Left forelimb (tissue), 1 donor: Measurements from ENCODE around the gene C16orf54.
A peak's percentile ranks its signal among the peaks of the same experiment; 100 is the strongest.
"Not testable (repeated sequence)": the region's sequence is repeated elsewhere in the genome, so short reads cannot be mapped to it uniquely, and the experiment has no call there.

Experiments
- DNase-seq: peaks from one replicate; pipeline ENCODE4 v3.0.0-alpha.2; 2018; ENCODE audit warnings: low spot score

C16orf54 gene

DNA sequence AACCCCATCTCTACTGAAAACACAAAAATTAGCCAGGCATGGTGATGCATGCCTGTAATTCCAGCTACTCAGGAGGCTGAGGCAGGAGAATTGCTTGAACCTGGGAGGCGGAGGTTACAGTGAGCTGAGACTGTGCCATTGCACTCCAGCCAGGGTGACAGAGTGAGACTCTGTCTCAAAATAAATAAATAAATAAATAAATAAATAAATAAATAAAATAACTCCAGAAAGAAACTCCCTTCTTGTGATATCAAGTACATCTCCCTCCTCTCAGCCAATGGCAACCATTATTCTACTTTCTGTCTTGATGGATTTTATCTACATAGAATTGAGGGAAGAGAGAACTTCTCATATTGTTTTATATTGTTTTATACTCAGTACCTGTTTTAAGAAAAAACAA lies 38.6 kb downstream of the C16orf54 start:
- not testable (repeated sequence) for DNase-seq

DNA sequence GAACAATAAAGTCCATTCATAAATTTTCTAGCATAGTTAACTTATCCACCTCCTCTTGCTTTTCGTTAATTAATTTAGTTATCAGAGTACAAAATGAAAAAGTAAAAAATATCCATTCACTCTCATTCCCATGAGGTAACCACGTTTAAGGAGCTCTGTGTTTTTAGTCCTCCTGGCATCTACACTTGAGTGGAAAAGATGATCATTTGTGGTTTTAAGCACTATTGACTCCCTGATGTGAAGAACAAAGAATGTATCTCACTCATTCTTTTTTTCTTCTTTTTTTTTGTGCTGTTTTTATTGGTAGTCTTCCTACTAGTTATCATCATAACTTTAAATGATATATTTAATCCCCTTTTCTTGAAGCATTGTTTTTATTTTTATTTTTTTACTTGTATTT lies 40.8 kb downstream of the C16orf54 start:
- no peak for DNase-seq

DNA sequence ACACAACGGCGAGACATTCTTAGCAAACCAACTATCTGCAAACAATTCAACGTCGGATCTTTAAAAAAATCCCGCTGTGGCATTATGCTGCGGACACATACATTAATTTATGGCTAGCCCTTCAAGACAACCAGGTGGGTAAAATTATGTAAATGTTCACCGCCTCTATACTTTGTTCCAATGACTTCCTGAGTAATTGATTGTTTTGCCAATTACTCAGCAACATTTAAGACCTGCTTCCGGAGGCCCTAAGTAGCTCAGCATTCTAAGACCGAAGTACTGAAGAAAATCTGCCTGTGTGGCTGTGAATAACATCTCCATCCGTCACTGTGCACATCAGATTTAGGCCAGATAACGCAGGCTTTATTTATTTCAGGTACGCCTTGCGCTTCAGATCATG lies 43.5 kb downstream of the C16orf54 start:
- DNase-seq: no peak

DNA sequence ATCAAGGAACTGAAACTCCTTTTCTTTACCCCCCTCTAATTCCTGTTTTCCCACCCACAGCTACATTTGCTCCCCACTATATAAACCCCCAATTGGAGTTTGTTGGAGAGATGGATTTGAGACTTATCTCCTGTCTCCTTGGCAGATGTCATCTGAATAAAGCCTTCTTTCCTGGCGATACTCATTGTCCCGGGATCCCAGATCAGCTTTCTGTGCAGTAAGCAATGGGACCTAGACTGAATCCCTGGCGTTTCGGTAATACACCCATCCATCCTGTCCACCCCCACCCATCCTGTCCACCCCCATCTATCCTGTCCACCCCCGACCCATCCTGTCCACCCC lies 44.6 kb downstream of the C16orf54 start:
- DNase-seq: no peak

DNA sequence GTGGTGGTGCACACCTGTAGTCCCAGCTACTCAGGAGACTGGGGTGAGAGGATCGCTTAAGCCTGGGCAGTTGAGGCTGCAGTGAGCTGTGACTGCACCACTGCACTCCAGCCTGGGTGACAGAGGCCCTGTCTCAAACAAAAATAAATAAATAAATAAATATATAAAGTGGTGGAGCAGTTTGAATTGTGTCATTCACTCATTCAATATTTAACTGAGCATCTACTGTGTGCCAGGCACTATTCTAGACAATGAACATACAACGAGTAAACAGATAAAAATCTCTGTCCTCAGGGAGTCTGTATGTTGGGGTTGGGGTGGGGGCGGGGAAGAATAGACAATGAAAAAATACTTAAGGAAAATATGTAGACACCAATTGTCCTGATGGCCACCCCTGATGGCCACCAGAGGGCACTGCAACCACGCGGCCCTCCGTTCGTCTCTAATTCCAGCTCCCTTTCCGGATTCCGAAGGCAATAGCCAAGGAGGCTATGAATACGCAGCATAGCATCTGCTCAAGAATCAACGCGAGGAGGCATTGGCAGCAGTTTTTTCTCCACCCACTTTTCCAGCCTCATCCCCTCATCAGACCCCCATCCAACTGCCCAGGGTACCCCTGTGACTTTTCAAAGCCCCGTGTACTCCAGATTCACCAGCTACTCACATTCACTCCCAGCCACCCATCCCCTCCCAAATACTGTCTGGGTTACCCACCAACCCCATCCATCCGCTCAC lies 45.4 kb downstream of the C16orf54 start:
- no peak for DNase-seq

DNA sequence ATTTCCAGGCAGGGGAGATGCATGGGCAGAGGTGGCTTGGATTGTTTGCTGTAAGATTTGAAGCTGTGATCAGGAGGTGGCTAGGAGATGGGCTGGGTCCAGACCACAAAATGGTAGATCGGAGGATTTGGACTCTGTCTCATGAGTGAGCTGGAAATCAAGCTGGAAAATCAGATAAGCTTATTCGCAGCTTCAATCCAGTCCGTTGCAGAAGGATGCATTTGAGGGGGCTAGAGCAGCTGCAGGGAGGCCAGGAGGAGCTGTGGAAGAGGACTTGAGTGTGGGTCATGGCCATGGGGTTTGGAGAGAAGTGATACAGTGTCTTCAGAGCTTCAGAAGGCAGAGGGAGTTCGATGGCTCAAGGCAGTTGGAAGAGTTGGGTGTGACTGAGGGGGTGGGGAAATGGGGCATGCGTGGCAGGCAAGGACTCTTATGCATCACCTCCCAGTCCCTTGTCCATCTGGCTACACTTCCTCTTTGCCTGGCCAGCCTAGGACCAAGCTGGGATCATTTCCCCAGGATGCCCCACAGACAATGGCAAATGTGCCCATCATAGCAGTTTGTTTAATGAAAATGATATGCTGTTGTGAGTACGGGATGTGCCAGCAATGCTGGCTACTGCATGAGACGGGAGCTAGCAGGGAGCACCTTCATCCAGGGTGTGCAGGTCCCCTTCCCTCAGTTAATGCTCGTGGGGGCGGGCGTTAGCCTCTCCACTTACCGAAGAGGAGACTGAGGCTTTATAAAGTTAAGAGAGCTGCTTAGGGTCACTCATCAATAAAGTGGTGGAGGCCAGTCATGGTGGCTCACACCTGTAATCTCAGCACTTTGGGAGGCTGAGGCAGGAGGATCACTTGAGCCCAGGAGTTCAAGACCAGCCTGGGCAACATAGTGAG lies 46.2 kb downstream of the C16orf54 start:
- no peak for DNase-seq

DNA sequence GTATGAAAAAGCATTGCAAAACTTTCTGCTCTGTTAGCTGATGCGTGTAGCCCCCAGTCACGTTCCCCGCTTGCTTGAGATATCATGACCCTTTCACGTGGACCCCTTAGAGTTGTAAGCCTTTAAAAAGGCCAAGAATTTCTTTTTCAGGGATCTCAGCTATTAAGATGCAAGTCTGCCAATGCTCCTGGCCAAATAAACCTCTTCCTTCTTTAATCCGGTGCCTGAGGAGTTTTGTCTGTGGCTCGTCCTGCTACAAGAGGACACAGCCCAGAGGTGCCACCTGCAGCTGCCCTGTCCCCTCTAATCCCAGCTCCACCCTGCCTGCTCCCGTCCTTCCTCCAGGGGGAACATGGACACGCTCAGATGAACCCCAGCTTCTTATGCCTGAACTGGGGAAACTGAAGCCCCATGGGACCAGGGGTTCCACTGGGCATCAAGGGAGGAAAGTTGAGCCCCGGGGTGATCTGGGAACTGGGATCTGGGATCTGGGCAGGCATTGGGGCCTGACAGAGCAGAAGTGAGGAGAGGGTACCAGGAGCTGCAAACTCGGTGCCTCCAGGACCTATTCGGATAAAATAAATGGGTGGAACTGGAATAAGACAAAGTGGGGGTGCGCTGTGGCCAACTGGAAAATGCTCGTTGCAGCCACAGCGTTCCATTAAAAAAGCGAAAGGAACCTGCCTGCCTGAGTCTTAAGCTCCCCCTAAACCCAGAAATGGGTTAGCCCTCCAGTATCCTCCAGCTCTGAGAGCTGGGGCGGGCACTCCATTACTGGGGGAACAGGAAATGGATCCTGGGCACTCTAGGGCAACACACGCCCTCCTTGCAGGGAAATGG lies 47.1 kb downstream of the C16orf54 start:
- DNase-seq: no peak

DNA sequence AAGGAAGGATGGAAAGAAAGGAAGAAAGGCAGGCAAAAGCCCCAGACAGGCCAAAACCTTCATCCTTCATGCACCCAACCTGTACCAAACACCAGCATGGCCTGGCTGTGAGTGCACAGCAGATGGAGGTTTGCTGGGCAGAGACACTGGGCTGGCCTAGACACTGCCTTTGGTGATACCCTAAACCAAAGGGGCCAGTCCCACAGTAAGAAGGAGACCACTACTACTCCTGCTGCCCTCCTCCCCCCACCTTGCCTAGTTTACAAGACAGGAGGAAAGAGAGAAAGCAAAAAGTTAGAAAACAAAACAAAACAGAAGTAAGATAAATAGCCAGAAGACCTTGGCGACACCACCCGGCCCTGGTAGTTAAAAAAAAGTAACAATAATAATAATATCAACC lies 47.7 kb downstream of the C16orf54 start:
- no peak for DNase-seq

DNA sequence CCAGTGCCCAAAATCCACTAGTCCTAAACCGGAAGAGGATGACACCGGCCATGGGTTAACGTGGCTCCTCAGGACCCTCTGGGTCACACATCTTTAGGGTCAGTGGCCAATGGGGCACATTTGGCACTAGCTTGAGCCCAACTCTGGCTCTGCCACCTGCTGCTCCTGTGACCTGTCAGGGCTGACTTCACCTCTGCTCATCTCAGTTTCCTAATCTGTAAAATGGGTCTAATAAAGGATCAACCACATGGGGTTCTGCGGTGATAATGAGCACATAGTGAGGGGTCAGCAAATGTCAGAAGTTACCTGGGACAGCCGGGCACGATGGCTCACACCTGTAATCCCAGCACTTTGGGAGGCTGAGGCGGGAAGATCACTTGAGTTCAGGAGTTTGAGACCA lies 48.4 kb downstream of the C16orf54 start:
- DNase-seq: no peak

DNA sequence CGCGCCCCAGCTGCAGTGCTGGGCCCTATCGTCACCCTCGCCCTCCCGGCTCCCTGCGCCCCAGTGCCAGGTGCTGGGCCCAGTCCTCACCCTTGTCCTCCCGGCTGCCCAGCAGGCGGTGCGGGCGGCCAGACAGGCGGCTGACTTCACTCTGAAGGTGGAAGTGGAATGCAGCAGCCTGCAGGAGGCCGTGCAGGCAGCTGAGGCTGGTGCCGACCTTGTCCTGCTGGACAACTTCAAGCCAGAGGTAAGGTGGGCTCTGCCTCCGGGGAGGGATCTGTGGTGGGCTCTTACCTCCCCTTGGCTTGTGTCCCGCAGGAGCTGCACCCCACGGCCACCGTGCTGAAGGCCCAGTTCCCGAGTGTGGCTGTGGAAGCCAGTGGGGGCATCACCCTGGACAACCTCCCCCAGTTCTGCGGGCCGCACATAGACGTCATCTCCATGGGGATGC lies 48.9 kb downstream of the C16orf54 start:
- DNase-seq: no peak

DNA sequence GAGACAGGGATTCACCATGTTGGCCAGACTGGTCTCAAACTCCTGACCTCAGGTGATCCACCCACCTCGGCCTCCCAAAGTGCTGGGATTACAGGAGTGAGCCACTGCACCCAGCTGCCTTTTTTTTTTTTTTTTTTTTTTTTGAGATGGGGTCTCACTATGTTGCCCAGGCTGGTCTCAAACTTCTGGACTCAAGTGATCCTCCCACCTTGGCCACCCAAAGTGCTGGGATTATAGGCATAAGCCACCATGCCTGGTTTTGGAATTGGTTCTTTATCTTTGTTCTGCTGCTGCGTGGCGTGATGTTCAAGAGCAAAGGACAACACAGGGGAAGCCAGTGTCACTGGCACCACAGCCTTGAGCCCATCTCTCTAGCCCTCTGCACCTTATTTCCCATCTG lies 50.1 kb downstream of the C16orf54 start:
- not testable (repeated sequence) for DNase-seq

DNA sequence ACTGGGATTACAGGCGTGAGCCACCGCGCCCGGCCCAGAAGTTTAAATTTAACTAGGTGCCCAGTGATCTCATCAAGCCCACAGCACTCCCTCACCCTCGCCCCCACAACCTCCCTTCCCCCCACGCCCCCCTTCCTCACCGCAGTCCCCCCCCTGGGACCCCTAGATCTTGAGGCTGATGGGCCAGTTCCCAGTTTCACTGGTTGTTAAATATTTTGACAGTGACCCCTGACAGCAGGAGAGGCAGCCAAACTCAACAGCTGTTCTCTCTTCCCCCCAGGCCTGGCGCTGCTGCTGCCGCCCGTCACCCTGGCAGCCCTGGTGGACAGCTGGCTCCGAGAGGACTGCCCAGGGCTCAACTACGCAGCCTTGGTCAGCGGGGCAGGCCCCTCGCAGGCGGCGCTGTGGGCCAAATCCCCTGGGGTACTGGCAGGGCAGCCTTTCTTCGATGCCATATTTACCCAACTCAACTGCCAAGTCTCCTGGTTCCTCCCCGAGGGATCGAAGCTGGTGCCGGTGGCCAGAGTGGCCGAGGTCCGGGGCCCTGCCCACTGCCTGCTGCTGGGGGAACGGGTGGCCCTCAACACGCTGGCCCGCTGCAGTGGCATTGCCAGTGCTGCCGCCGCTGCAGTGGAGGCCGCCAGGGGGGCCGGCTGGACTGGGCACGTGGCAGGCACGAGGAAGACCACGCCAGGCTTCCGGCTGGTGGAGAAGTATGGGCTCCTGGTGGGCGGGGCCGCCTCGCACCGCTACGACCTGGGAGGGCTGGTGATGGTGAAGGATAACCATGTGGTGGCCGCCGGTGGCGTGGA lies 51.2 kb downstream of the C16orf54 start:
- peak; percentile 81 for DNase-seq

DNA sequence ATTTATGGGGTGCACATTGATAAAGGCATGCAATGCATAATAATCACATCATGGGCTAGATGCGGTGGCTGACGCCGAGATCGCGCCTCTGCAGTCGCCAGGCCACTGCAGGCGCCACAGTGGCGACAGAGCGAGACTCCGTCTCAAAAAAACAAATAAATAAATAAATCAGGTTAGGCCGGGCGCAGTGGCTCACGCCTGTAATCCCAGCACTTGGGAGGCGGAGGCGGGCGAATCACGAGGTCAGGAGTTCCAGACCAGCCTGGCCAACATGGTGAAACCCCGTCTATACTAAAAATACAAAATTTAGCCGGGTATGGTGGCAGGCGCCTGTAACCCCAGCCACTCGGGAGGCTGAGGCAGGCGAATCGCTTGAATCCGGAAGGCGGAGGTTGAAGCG lies 53.2 kb downstream of the C16orf54 start:
- not testable (repeated sequence) for DNase-seq
